RWPE1 (cell line): ENCODE data around the gene DENND1A.
"Not testable (repeated sequence)": the region's sequence is repeated elsewhere in the genome, so short reads cannot be mapped to it uniquely, and the experiment has no call there.

Source experiments
- CTCF ChIA-PET: fragments of 350-600 bp; sonication (Branson Sonifier 250); formaldehyde crosslinking; extraction: SDS; loops from one replicate; lab custom pipeline; 2021; lab: Yijun Ruan, JAX
- POLR2A ChIA-PET: fragments of 400-600 bp; formaldehyde crosslinking; extraction: SDS; loops from one replicate; lab custom pipeline; 2020; ENCODE audit warnings: antibody characterized with exemption; ENCODE audit not compliant: low non-redundant PET; lab: Yijun Ruan, JAX
- DNase-seq: peaks from one replicate; pipeline ENCODE4 v3.0.0; 2012; ENCODE audit warnings: low spot score
- H3K27ac ChIP-seq: fragments of 450-650 bp; 2 replicates; pipeline ENCODE4 v1.5.1; 2017
- CTCF ChIP-seq: fragments of 450-650 bp; conservative IDR thresholded peaks from 2 replicates; pipeline ENCODE4 v1.5.1; 2017; ENCODE audit warnings: low read depth, mild to moderate bottlenecking

The DENND1A gene

DNA sequence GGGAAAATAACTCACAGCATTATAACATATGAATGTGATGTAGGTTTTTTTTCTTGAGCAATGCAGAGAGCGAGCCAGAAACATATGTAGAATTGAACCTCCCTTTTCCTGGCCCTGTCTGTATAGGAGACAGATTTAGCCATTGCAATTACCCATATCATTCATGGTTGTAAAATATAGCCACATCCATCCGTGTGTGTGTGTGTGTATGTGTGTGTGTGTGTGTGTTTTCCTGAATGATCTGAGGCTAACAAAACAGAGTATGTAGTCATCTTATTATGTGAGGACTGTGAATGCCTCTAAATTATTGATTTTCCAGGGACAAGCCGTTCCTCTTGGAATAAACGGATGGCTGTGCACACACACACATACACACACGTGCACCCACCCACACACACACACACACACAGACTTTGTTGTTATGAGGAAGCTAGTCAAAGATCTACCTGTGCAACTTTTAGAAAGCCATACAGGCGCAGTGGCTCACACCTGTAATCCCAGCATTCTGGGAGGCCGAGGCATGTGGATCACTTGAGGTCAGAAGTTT lies 11.7 kb upstream of the DENND1A start:
- ChIA-PET POLR2A (no interaction called here), CTCF (no interaction called here)
- no peak overlapping the region for H3K27ac ChIP-seq
- no peak for TF ChIP-seq CTCF
- no peak for DNase-seq

DNA sequence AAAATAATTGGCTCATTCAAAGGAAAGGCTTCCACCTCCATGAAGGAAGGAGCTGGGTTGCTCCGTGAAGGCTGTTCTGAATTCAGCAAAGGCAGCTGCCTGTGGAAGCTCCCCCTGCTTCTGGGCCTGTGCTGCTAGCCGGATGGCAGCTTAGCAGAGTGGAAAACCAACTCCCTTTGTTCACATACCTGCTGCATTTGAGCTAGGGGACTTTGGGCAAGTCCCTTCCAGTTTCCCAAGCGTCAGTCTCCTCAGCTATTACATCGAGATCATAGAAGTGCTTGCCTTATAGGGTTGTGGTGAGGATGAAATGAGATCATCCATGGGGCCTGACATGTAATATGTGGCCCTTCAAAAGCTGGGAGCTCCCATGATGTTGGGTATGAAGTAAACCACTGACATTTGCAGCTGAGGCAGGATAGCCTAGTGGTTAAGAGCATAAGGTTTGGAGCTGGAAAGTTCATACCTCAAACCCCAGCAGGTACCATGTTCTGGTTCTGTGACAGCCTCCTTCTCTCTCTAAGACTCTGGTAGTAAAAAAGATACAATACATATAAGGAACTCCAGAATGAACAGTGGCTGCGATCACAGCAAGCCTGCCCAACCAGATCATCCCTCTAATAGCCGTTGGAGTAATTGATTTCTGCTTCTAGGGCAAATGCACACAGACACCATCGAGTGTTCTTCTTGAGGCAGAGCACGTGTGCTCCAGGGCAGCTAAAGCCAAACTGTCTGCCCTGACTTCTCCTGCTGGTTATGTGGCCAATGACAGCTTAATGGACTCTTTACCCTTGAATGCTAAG lies 11.0 kb upstream of the DENND1A start:
- ChIA-PET POLR2A (no interaction called here), CTCF (no interaction called here)
- DNase-seq: no peak

DNA sequence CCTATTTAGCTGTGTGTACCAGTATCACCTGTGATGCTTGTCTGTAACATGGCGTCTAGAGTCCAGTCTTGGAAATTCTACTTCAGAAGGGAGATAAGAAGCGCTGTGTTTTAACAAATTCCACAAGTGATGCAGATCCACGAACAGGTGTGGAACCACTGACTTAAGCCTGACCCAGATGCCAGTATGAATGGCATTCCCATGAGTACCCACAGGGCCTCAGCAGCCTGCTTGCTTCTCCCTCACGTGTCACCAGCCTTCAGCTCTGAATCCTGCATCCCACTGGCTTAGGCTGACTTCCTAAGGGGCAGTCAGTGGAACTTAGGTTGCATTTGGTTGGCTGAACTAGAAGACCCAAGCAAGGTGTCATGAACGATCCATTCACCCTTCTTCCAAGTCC lies 8.5 kb upstream of the DENND1A start:
- no peak for TF ChIP-seq CTCF
- DNase-seq: no peak
- no peak overlapping the region for H3K27ac ChIP-seq
- ChIA-PET CTCF (no interaction called here), POLR2A (no interaction called here)

More for the DNA sequence above, 11.0 kb upstream of the DENND1A start:
- no peak for TF ChIP-seq CTCF
- H3K27ac ChIP-seq: no peak overlapping the region

GRCh38 chr9:123936575-123936974 lies 6.6 kb upstream of the DENND1A start:
- CTCF ChIA-PET, DNase-seq, POLR2A ChIA-PET, H3K27ac ChIP-seq: not testable (repeated sequence)

GRCh38 chr9:123933440-123934212 lies 3.7 kb upstream of the DENND1A start:
- H3K27ac ChIP-seq: no peak overlapping the region
- peak; percentile 89 for DNase-seq
- TF ChIP-seq CTCF: no peak
- CTCF ChIA-PET: interaction anchor here (0.6 to 0.7 kb wide), 2 partner anchors 105 to 1748 kb away, joined by 3 read pairs; no protein-coding TSS in a partner anchor
- POLR2A ChIA-PET: no interaction called here

DNA sequence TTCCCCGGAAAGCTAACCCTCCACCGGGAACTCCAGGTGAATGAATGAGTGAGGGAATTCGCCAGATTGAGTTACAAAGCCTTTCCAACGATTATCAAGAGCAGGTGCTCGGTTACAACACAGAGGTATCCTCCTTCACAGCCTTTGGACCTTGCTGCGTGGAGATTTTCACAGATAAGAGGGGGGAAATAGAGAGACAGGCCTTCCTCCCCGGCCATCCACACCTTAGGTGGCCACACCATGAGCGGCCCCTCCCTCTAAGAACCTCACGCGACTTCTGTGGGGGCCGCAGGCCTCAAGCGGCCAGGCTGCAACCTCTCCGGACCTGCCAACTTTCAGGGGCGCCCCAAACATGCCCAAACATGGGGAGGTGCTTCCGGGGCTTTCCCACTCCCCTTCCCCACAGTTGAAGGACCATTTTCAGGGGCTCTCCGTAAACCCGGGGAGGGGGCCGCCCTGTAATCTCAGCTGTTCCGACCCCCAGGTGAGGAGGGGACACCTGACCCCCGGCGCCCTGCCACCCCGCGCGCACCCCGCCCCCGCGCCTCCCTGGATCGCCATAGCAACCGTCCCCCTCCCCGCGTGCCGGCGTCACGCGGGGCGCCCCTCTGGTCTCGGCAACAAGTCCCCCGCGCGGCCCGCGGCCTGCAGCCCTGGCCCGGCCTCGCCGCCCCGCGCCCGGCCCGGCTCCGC lies 603 bp downstream of the DENND1A start:
- POLR2A ChIA-PET: no interaction called here
- CTCF ChIA-PET: interaction anchor here (0.5 kb wide), 1 partner anchor 74 kb away, joined by 3 read pairs; no protein-coding TSS in a partner anchor
- DNase-seq: peak; percentile 52
- TF ChIP-seq CTCF: no peak
- H3K27ac ChIP-seq: peak overlapping the region; percentile 72
